ENCODE results near the gene DEGS1. TPM values are rescaled to one million over a fixed set of nuclear protein-coding genes. Genes with fewer than 3 reads are reported as not detected.

Gene DEGS1
- total RNA-seq, 2 donors from 2014 or later, result 26.0 to 43.1 TPM

DNA sequence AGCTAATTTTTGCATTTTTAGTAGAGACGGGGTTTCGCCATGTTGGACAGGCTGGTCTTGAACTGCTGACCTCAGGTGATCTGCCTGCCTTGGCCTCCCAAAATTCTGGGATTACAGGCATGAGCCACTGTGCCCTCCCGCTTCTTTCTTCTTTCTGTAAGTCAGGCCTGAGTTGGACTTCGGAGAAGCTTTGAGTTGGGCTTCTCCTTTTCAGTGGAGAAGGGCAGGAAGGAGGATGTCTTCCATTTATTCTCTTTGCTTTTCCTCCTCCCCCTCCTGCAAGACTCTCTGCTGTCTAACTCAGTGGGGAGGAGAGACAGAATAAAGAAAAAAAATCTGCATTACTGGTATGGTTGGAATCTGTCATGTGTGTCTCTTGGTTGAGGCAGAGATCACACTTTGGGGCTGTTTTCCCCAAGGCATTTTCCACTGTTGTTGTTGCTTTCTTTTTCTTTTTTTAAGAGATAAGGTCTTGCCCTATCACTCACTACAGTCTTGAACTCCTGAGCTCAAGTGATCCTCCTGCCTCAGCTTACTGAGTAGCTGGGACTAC, 13.2 kb upstream of the DEGS1 start:
- no peak for ATAC-seq (replicated peaks in 1 of 2)
- Mint-ChIP-seq H3K4me3 (peak overlapping the region; percentile 49 to 62), H3K27ac (peak overlapping the region; percentile 42), H3K36me3 (ENCODE audit: insufficient read depth in 2 of 2) (peaks cover 8 to 10% of the 10 kb centered on the region in 2 donors), H3K9me3 (peaks cover 5 to 8% of the 10 kb centered on the region in 2 donors), H3K27me3 (ENCODE audit: low read depth) (peaks cover 2% of the 10 kb centered on the region), H3K4me1 (ENCODE audit: low read depth) (peaks cover 31% of the 10 kb centered on the region)
- no peak for DNase-seq

DNA sequence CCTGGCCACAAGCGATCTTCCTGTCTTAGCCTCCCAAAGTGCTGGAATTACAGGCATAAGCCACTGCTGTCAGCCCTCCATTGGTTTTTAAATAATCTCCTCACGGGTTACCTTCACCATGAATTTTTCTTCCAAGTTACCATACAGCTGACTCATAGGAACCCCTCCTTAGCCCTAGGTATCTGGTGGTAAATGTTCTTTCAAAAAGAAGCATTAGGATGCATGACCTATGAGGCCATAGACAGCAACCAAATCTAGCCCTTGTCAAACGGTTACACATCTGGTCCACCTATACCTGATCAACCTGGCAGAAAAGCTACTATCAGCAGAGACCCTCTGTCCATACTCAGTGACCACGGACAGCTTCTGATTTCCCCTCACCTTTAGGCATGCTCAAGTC, 12.7 kb upstream of the DEGS1 start:
- H3K9me3 Mint-ChIP-seq, result peaks cover 5 to 8% of the 10 kb centered on the region in 2 donors
- peaks cover 32% of the 10 kb centered on the region for H3K4me1 Mint-ChIP-seq (ENCODE audit: low read depth)
- H3K27ac Mint-ChIP-seq, result no peak overlapping the region
- H3K4me3 Mint-ChIP-seq, result peak overlapping the region in 1 of 2 donors; percentile 62
- ATAC-seq (replicated peaks in 1 of 2) (no peak), DNase-seq (no peak)
- H3K36me3 Mint-ChIP-seq (ENCODE audit: insufficient read depth in 2 of 2), result peaks cover 8 to 10% of the 10 kb centered on the region in 2 donors
- H3K27me3 Mint-ChIP-seq (ENCODE audit: low read depth), result no peaks in the 10 kb centered on the region

DNA sequence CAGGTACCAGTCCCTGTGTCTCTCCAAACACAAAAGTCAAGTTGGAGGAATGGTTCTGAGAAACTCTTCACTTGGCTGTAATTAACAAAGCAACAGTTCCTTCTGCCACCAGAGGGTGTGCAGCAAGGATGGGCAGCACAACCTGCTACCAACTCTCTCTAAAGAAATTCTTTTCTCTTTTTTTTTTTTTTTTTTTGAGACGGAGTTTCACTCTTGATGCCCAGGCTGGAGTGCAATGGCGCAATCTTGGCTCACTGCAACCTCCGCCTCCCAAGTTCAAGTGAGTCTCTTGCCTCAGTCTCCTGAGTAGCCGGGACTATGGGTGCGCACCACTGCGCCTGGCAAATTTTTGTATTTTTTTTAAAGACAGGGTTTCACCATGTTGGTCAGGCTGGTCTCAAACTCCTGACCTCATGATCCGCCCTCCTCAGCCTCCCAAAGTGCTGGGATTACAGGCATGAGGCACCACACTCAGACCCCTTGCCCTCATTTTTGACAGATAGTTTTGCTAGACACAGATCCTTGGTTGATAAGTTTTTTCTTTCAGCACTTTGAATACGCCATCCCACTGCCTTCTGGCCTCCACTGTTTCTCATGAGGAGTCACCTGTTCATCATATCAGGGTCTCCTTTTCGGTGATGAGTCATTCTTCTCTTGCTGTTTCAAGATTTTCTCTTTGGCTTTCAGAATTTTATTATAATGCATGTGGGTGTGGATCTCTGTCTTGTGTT, 12.1 kb upstream of the DEGS1 start:
- Mint-ChIP-seq H3K9me3 (peaks cover 5 to 8% of the 10 kb centered on the region in 2 donors), H3K27ac (no peak overlapping the region), H3K36me3 (ENCODE audit: insufficient read depth in 2 of 2) (peaks cover 8 to 10% of the 10 kb centered on the region in 2 donors), H3K4me3 (peak overlapping the region in 1 of 2 donors; percentile 62), H3K27me3 (ENCODE audit: low read depth) (no peaks in the 10 kb centered on the region), H3K4me1 (ENCODE audit: low read depth) (peaks cover 36% of the 10 kb centered on the region)
- ATAC-seq (replicated peaks in 1 of 2) (no peak), DNase-seq (no peak)

DNA sequence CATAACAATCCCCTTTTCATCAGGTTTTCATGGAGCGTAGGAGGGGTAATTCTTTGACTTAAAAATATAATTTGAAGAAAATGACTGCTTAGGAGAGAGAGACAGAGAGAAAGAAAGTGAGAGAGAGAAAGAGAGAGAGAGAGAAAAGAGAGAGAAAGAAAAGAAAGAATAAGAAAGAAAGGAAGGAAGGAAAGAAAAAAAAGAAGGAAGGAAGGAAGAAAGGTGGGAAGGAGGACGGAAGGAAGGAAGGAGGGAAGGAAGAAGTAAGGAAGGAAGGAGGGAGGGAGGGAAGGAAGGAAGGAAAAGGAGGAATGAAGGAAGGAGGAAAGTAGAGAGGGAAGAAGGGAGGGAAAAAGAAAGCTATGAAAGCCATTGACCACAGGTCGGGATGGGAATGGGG, 10.8 kb upstream of the DEGS1 start:
- H3K4me1 Mint-ChIP-seq (ENCODE audit: low read depth), result peaks cover 36% of the 10 kb centered on the region
- peak overlapping the region; percentile 38 for H3K27ac Mint-ChIP-seq
- no peak for DNase-seq
- ATAC-seq (replicated peaks in 1 of 2), result no peak
- peaks cover 8 to 10% of the 10 kb centered on the region in 2 donors for H3K36me3 Mint-ChIP-seq (ENCODE audit: insufficient read depth in 2 of 2)
- H3K4me3 Mint-ChIP-seq, result no peak overlapping the region
- H3K9me3 Mint-ChIP-seq, result peaks cover 5 to 8% of the 10 kb centered on the region in 2 donors
- H3K27me3 Mint-ChIP-seq (ENCODE audit: low read depth), result no peaks in the 10 kb centered on the region

DNA sequence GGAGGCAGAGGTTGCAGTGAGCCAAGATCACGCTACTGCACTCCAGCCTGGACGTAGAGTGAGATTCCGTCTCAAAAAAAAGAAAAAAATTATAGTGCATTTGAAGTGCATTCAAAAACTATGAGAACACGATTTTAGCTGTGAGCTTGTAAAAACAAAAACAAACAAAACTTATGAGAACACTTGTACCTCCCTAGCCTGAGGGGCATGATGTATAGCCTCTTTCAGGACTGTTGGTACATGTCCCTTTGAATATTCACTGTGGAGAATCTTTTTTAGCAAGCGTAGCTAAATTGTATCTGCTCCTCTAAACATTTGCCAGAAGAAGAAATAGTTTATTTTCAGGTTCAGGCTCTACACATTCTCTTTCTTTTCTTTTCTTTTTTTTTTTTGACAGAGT, 9.5 kb upstream of the DEGS1 start:
- no peak overlapping the region for H3K27ac Mint-ChIP-seq
- DNase-seq, result no peak
- no peak overlapping the region for H3K4me3 Mint-ChIP-seq
- ATAC-seq (replicated peaks in 1 of 2), result no peak
- H3K9me3 Mint-ChIP-seq, result peaks cover 5 to 8% of the 10 kb centered on the region in 2 donors
- no peaks in the 10 kb centered on the region for H3K27me3 Mint-ChIP-seq (ENCODE audit: low read depth)
- peaks cover 8 to 10% of the 10 kb centered on the region in 2 donors for H3K36me3 Mint-ChIP-seq (ENCODE audit: insufficient read depth in 2 of 2)
- peaks cover 34% of the 10 kb centered on the region for H3K4me1 Mint-ChIP-seq (ENCODE audit: low read depth)

DNA sequence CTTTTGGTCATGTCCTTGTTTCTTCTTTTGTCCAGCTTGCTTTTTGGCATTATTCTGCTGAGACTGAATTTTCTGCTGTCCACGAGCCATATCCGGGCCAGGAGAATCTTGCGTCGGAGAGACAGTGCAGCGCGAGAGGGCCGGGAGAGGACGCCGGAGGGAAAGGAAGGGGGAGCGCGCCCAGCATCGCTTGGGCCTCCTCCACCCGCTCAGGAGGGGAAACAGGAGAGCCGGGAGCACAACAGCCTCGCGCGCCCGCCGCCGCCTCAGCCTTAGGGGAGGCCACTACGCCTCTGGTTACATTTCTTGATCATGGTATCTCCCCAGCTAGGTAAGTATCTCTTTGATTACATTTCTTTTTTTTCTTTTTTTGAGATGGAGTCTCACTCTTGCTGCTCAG, 7.4 kb upstream of the DEGS1 start:
- Mint-ChIP-seq H3K27me3 (ENCODE audit: low read depth) (no peaks in the 10 kb centered on the region), H3K4me3 (peak overlapping the region; percentile 36 to 67), H3K27ac (no peak overlapping the region), H3K9me3 (peaks cover 5 to 8% of the 10 kb centered on the region in 2 donors), H3K4me1 (ENCODE audit: low read depth) (peaks cover 13% of the 10 kb centered on the region), H3K36me3 (ENCODE audit: insufficient read depth in 2 of 2) (peaks cover 8 to 10% of the 10 kb centered on the region in 2 donors)
- ATAC-seq (replicated peaks in 1 of 2) (no peak), DNase-seq (no peak)

DNA sequence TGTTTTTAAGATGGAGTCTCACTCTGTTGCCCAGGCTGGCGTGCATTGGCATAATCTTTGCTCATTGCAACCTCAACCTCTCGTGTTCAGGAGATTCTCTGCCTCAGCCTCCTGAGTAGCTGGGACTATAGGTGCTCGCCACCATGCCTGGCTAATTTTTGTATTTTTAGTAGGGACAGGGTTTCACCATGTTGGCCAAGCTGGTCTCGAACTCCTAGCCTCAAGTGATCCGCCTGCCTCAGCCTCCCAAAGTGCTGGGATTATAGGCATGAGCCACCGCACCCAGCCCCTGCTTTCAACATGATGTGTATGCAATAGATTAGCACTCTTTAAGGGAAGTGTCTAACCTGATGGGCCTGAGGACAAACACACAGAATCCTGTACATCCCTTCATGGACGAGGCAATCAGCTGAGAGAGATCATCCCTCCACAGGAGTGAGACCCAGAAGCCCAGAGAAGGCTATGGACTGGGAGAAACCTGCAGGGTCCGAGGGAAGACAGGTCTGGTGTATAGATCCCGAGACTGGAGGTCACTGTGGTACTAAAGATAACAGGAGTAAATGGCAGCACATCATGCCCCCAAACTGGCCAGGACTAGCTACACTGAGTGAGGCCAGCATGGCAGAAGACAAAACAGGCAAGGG, 5.6 kb upstream of the DEGS1 start:
- H3K4me3 Mint-ChIP-seq, result no peak overlapping the region
- peaks cover 20% of the 10 kb centered on the region for H3K4me1 Mint-ChIP-seq (ENCODE audit: low read depth)
- peaks cover 9% of the 10 kb centered on the region for H3K27me3 Mint-ChIP-seq (ENCODE audit: low read depth)
- no peaks in the 10 kb centered on the region for H3K36me3 Mint-ChIP-seq (ENCODE audit: insufficient read depth in 2 of 2)
- no peaks in the 10 kb centered on the region for H3K9me3 Mint-ChIP-seq
- DNase-seq, result no peak
- ATAC-seq (replicated peaks in 1 of 2), result no peak
- no peak overlapping the region for H3K27ac Mint-ChIP-seq

DNA sequence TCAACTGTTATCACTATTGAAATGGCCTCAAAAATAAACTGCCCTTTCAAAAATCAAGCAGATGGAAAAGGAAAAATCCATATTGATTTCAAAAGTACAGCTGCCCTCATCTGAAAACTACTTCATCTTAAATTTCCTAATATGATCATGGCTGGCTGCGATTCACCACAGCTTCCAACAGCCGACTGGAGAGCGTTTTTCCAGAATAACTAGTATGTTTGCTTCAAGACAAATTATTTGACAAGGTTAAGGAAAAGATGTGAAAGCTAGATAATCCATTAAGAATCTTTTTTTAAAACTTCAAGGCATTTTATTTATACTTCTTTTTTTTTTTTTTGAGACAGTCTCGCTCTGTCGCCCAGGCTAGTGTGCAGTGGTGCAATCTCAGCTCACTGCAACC, 4.1 kb upstream of the DEGS1 start:
- Mint-ChIP-seq H3K9me3 (no peaks in the 10 kb centered on the region), H3K4me1 (ENCODE audit: low read depth) (peaks cover 24% of the 10 kb centered on the region), H3K36me3 (ENCODE audit: insufficient read depth in 2 of 2) (no peaks in the 10 kb centered on the region), H3K27ac (no peak overlapping the region), H3K4me3 (no peak overlapping the region), H3K27me3 (ENCODE audit: low read depth) (peaks cover 9% of the 10 kb centered on the region)
- ATAC-seq (replicated peaks in 1 of 2) (no peak), DNase-seq (no peak)

DNA sequence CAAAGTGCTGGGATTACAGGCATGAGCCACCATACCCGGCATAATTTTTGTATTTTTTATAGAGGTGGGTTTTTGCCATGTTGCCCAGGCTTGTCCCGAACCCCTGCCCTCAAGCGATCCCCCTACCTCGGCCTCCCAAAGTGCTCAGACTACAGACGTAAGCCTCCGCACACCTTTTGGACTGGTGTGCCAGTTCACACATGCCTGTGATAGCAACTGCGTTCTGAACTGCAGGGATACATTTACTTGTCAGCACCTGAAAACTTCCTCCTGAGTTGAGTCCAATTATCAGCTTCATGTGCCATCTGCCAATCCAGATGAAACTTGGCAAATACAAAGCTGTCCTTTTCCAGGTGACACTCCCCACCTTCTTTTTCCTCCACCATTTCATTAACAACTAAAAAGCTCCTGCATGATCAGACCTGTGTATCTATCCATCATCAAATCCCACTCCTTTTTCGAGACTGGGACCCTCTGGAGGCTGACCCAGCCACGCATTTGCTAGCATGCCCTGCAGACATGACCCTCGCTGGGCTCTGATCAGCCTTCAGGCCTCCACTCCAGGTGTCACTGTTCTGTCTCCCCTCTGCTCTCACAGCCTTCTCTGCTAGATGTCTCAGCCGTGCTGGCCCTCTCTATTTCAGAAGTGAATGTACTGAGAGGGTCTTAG, 2.1 kb upstream of the DEGS1 start:
- H3K27me3 Mint-ChIP-seq (ENCODE audit: low read depth), result peaks cover 9% of the 10 kb centered on the region

DNA sequence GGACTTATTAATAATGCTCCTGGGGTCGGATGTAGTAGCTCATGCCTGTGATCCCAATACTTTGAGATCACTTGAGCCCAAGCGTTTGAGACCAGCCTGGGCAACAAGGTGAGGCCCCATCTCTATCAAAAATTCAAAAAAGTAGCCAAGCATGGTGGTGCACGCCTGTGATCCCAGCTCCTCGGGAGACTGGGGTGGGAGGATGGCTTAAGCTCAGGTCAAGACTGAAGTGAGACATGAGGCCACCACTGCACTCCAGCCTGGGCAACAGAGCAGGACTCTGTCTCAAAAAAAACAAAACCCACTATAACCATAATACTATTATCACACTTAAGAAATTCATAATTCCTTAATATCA, 1.6 kb upstream of the DEGS1 start:
- Mint-ChIP-seq H3K9me3 (no peaks in the 10 kb centered on the region), H3K27ac (peak overlapping the region; percentile 99), H3K36me3 (ENCODE audit: insufficient read depth in 2 of 2) (peaks cover 4 to 5% of the 10 kb centered on the region in 2 donors), H3K4me1 (ENCODE audit: low read depth) (peaks cover 42% of the 10 kb centered on the region), H3K27me3 (ENCODE audit: low read depth) (peaks cover 9% of the 10 kb centered on the region), H3K4me3 (peak overlapping the region; percentile 87 to 97)
- no peak for ATAC-seq (replicated peaks in 1 of 2)
- DNase-seq, result no peak

More for the DNA sequence above, 2.1 kb upstream of the DEGS1 start:
- no peak for ATAC-seq (replicated peaks in 1 of 2)
- H3K4me1 Mint-ChIP-seq (ENCODE audit: low read depth), result peaks cover 37% of the 10 kb centered on the region
- peaks cover 3 to 4% of the 10 kb centered on the region in 2 donors for H3K36me3 Mint-ChIP-seq (ENCODE audit: insufficient read depth in 2 of 2)
- no peak overlapping the region for H3K4me3 Mint-ChIP-seq
- DNase-seq, result no peak
- no peak overlapping the region for H3K27ac Mint-ChIP-seq
- no peaks in the 10 kb centered on the region for H3K9me3 Mint-ChIP-seq

DNA sequence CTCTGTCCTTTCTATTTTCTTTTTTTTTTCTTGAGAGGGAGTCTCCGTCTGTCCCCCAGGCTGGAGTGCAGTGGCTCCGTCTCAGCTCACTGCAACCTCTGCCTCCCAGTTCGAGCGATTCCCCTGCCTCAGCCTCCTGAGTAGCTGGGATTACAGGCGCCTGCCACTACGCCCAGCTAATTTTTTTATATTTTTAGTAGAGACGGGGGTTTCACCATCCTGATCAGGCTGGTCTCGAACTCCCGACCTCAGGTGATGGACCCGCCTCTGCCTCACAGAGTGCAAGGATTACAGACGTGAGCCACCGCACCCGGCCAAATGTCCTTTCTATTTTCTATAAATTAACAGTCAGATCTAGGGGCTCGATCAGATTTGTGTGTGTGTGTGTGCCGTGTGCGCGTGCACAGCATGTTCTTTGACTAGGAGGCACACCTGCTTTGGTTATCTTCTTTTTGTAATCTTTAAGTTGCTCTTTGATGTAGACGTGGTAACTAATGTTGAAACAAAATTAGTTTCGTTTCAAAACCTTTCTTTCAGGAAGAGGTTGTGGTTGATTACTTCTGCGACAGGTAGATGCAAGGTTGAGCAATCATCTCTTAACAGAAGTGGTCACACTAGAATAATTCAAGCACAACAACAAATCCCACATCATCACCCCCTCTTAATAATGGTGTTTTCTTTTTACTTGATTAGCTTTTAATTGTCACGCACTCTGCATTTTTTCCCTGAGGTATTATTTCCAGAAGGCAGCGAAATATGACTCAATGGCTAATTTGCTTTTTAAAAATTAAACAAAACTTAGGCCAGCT, 779 bp upstream of the DEGS1 start:
- peak; percentile 48 to 53 for ATAC-seq (replicated peaks in 1 of 2)
- Mint-ChIP-seq H3K9me3 (no peaks in the 10 kb centered on the region), H3K36me3 (ENCODE audit: insufficient read depth in 2 of 2) (peaks cover 4 to 5% of the 10 kb centered on the region in 2 donors), H3K4me3 (peak overlapping the region; percentile 87 to 97), H3K27me3 (ENCODE audit: low read depth) (peaks cover 9% of the 10 kb centered on the region), H3K27ac (peak overlapping the region; percentile 99), H3K4me1 (ENCODE audit: low read depth) (peaks cover 48% of the 10 kb centered on the region)
- DNase-seq, result peak; percentile 48 to 53

DNA sequence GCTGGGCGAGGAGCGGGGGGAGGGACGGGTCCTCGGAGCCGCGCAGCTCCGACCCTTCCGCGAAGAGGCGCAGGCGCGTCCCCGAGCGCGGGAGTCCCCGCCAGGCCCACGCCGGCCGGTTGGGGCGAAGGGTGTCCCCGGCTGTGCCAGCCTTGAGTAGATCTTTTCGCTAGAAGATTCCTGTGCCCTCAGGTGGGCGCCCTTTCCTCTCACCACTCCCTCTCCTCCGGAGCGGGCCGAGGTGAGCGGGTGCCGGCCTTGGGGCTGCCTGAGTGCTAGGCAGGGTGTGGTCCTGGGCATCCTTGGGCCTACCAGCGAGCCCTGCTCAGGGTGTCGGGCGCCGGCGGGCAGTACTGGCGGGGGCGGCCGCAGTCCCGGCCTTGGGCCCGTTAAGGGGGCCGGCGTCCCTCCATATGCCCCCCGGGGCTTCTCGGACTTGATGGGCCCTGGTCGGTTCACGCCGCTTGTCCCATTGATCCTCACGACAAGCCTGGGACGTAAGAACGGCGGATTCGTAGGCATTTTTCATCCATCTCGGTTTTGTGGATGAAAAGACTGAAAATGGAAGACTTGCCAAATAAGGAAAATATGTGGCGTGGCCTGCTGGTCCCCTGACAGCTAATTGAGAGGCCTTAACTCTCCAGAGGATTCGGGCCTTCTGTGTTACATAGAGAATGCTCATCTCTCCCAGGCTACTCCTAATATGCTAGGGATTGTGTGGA, 712 bp downstream of the DEGS1 start:
- H3K9me3 Mint-ChIP-seq, result no peaks in the 10 kb centered on the region
- H3K27ac Mint-ChIP-seq, result peak overlapping the region; percentile 71
- peaks cover 55% of the 10 kb centered on the region for H3K4me1 Mint-ChIP-seq (ENCODE audit: low read depth)
- H3K27me3 Mint-ChIP-seq (ENCODE audit: low read depth), result peaks cover 9% of the 10 kb centered on the region
- peak; percentile 55 to 67 for ATAC-seq (replicated peaks in 1 of 2)
- peaks cover 4 to 7% of the 10 kb centered on the region in 2 donors for H3K36me3 Mint-ChIP-seq (ENCODE audit: insufficient read depth in 2 of 2)
- peak overlapping the region; percentile 76 to 87 for H3K4me3 Mint-ChIP-seq
- DNase-seq, result peak; percentile 66 to 81

Measured in activated T-cell treated with anti-CD3 and anti-CD28 coated beads, Interleukin-2, amount 50 U/mL, for 72 hours (primary cell).